ENCODE results near the gene STARD3.

Gene STARD3

DNA sequence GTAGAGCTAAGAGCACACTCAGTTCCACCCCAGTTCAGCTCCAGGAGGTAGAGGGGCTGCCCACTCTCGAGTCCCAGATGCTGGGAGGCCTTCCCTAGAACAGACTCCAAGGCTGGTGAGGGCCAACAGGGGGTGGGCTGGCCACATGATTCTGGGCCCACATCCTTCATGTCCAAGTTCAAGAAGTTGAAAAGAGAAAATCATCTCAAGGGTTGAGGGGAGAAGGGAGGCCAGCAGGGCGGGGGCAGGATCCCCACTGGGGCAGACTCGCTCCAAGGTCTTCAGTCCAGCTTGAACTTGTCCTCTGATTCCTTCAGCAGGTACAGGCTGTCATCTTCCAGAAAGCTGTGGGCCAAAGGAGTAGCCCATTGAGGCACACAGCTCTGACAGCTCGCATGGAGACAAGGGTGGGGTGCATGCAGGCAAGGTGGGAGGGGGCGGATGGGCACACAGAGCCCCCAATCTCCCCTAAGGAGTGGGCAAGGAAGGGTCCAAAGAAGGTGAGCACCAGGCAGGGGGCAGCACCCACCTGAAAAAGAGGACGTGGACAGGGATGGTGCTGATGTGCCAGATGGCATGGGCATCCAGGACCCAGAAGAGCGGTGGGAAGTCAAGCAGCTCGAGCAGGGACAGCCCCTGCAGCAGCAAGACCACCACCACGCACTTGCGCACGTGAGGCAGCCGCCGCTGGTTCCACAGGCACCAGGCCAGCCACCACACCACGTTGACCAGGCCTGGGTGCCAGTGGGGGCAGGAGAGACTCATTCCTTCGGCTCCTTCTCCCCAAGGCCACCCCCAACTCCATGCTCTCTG lies 35.8 kb downstream of the STARD3 start:
- no peak for DNase-seq (ENCODE audit: low spot score)

DNA sequence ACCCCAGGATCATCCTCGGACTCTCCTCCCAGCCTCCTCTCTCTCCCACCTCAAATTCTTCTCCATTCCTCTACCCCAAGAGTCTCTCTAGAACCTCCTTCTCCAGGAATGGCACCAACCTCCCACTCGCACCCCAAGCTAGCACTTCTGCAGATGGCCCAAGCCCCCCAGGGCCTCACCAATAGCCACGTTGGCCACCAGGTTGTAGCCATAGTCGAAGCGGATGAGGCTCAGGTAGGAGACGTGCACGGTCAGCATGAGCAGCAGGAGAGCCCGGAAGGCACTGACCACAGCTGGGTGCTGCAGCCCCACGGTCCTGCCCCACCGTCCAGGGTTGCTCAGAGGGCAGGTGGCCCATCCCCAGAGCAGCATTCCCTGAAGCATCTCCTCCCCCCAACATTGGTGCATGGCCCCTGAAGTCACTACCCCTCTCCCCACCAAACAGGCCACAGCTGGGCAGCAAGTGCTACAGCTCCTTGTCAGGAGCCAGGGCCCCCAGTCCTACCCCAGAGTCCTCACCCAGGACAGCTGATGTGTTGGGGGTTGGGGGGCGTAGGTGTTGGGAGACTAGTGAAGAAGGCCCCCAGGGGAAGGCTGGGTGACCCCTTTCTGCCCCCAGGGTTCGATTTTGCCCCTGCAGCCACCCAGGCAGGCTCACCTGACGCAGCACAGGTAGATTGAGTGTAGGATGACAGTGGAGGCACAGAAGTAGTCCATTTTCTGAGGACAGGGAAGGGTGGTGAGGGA lies 36.6 kb downstream of the STARD3 start:
- no peak for DNase-seq (ENCODE audit: low spot score)

DNA sequence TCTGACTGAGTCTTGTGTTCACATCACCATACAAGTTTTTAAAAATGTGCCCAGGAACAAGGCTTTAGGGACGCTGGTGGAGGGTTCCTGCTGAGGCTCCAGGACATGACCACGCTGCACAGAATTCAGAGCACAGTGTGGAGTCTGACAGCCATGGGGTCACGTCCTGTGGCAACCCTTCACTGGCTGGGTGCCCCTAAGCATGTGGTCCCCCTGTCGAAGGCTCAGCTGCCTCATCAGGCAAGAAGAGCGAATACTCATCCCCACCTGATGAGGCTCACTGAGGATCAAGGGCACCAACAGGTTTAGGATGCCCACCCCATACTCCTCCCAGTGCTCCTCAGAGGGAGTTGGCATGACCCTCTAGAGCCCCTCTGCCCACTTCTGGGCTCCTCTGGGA lies 37.2 kb downstream of the STARD3 start:
- no peak for DNase-seq (ENCODE audit: low spot score)

DNA sequence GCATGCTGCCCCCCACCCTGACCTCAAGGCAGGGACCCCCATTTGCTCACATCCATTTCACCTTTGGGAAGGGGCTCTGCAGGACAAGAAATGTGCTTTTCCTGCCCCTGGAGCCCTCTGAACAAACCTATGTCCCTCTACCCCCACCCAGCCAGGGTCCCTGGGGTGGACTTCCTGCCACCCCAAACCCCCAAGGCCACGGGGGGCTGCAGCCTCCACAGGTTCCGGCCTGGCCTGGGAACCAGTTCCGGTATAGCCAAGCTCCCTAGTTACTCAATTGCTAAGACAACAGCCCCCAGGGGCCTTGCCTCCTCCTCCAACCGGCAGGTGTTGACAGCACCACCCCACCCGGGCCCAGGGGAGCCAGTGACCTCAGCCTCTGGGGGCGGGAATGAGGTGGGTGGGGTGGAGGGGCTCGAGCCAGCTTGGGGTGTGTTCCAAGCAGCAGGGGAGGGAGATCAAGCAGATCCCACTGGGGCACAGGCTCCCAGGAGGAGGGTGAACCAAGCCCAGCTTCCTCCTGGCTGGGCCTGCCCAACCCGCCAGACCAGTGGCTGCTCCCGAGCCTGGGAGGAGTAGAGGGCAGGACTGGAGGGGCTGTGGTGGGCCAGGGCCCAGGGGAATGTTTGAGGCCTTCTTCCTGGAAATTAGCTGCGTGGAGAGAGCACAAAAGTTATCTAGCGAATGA lies 37.9 kb downstream of the STARD3 start:
- no peak for DNase-seq (ENCODE audit: low spot score)

DNA sequence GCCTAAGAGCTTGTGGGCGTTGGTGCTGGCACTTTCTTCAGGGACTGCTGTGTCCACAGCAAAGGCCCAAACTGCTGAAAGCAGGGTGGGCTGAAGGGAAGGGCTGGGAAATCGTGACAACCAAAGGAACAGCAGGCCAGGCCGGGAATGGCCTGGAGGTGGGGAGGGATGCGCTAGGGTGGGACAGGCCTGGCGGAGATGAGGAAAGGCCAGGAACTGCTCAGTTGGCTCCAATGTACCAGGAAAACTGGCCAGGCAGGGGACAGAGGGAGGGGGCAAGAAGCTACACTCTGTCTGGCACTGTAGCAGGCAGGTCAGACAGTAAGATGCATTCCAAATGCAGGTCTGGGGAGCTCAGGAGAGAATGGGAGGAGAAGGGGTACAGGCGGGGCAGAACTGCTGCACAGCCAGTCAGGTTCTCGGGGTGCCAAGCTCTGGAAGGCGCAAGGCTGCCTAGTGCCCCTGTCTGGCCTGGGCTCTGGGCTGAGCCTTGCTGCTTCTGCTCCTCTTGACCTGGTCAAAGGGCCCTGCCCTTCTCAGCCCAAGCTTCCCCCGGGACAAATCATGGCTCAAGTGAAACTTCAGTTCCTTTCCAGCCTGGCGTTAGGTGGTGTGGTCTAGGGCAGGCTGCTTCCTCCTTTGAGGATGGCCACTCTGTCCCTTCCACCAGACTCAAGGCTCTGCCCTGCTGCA lies 38.6 kb downstream of the STARD3 start:
- DNase-seq (ENCODE audit: low spot score) = no peak

DNA sequence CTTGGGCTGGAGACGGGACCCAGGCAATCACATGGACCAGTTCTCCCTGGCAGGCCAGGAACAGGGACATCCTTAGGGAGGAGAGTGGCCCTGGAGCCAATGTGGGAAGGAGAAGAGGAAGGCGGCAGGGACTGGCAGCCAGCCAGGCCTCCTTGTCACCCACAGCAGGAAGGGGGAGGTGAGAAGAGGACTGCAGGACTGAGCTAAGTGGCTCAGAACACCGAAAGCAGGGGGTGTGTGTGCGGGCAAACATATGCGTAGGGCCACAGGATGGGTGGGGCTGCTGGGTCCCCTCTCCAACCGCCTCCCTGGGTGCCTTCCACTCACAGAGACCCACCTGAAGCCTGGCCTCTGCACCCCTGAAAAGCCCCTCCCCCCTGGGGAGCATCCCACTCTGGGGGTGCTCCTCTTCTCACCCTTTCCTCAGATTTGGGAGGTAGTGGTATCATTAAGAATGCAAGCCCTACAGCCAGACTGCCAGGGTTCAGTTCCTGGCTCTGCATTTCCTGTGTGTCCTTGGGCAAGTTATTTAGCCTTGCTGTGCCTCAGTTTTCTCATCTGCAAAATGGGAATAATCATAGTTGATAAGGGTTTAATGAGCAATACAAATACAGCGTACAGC lies 39.4 kb downstream of the STARD3 start:
- DNase-seq (ENCODE audit: low spot score) = peak; percentile 50

DNA sequence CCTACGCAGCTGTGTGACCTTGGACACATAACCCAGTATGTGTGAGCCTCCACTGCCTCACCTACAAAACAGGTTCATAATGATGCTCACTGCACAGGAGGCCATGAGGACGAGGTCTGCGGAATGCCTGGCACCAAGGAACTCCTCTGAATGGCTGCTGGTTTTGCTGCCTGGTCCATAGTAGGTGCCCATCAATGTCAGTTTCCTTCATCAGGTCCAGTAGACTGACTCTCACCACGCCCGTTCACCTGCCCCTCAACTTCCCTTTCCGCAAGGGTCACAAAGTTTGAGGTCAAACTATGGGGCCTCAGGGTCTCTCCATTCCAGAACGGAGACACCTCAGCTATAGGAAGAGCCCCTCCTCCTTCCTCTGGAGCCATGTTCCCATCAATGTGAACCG lies 40.1 kb downstream of the STARD3 start:
- DNase-seq (ENCODE audit: low spot score) = no peak

DNA sequence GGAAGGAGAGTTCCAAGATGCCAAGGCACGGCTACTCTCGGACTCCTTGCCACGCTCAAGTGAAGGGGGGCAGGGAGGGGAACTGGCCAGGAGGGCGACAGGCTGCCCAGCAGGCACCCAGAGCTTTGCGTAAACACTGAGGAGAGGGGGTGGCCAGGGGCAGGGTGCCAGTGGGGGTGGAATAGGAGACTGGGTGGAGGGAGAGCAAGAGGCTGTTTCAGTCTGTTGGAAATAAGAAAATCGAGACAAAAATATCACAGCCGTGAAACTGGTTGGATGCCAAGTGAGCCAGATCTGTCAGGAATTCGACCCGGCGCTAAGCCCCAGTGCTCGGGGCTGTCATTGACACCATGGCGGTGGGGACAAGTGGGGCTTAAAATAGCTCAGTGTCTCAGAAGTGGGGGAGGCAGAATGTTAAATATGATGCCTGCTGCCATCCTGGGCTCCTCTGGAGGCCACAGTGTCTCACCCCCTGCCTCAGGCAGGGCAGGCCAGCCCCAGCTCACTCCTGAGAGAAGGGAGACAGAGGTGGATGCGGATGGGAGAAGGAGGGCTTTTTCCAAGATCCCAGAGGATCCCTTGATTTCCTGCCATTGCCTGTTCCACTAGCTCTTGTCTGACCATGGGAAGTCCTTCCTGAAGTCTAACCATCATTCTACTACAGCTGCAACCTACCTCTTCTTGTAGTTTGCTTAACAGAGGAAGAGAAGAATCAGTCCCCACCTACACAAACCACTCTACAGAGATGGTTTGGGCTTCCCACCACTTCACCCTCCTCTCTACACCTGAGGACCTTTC lies 40.8 kb downstream of the STARD3 start:
- no peak for DNase-seq (ENCODE audit: low spot score)

DNA sequence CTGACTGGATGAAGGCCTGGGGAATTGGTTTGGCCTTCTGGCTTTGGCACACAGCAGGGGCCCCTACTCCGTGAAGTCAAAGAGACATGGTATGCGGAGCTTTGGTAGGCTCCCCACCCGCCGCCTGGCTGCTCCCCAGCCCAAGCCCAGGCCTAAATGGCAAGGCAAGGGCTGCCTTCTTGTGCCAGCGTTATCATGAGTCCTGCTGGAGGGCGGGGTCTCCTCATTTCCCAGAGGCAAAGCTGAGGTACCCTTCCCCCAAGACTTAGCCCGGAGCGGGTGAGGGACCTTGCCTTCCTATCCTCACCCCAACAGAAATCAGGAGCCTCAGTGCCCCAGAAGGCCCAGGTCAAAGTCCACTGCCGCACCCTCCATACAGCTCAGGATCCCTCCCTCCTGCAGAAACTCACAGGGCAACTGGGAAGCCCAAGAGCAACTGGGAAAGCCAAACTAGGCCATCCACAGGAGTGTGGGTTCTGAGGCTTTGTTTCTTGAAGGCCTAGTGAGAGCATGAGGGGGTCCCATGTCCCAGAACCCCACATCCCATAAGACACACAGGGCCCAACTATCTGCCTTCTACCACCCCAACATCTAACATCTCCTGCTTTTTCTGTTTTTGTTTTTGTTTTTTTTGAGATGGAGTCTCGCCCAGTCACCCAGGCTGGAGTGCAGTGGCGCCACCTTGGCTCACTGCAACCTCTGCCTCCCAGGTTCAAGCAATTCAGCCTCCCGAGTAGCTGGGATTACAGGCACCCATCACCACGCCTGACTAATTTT lies 41.6 kb downstream of the STARD3 start:
- DNase-seq (ENCODE audit: low spot score) = no peak

DNA sequence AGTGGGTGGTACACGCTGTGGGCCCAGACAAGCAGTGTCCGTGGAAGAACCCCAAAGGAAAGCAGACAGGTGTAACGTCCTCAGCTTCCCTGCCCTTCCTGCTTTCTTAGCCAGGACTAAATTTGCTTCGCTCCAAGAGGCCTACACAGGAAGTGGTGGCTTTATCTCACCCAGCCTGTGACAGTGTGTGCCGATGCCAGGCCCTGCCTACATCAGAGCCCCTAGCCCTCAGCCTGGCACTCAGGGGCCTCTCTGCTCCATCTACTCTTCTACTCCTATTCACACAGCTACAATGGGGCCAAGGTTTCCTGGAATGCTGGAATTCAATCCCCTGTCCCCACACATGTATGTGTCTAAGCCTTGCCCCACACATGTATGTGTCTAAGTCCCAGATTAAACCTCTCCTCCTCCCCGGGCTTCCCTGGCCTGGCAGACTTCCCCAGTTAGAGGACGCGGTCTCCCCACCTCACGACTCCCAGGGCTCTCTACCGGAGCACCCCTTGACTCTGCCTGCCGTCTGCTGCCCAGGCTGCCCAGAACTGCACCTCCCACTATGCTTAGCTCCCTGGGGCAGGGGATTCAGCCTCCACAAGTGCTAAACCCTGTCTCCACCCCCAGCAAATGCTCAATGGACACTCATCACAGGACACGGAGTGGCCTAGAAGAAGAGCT lies 42.7 kb downstream of the STARD3 start:
- DNase-seq (ENCODE audit: low spot score) = no peak

DNA sequence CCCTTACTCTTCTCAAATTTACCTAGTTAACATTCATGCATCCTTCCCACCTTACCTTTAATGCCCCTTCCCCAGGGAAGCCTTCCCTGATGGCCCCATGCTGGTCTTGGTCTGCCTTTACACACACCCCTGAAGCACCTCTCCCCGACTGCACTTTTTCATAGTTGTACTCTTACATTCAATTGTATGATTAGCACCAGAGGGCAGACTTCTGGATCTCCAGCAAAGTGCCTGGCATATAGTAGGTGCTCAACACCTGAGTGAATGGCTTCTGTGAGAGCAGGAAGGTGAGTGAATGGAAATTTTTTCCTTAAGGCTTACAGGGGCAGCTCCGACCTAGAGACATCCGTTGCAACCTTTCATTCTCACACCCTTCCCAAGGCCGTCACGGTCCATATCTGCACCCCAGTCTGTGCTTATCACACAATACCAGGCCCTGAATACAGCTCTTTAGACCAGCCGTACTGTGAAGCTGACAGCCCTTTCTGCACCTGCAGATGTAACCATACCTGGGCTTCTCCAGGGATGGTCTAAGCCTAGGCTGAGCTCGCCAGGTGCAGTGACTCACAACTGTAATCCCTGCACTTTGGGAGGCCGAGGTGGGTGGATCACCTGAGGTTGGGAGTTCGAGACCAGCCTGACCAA lies 46.5 kb downstream of the STARD3 start:
- DNase-seq (ENCODE audit: low spot score) = no peak

DNA sequence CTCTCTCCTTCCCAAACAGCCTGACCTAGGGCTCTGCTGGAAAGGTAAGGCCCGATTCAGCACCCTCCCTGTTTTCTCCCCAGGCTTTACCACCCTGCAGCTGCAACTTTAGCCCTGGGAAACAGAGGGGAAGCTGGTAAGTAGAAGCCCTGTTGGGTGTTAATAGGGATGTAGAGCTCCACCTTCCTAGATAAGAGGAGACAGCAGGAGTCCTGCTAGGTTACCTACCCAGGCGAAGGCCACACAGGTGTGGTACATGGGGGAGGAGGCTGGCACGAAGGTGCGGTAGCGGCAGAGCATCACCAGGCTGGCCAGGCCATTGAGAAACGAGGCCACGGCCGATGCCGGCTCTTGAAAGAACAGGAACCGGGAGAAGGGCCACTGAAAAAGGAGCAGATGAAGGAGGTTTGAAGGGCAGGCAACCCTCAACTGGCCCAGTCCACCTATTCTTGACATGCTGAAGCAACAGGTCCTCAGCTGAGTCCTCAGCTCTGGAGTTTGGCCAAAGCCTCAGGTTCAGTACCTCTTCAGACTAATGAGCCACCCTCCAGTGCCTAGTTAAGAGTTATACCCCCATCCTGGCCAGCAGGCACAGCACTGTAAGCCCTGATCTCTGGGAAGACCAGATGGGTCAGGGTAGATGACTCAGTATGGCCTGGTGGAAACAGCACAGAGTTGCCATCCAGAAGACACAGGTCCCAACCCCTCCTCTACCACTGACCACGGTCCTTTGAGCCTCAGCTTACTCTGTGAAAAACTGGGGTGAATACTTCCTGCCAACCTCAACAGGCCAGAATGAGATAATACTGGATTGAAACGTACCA lies 47.6 kb downstream of the STARD3 start:
- no peak for DNase-seq (ENCODE audit: low spot score)

DNA sequence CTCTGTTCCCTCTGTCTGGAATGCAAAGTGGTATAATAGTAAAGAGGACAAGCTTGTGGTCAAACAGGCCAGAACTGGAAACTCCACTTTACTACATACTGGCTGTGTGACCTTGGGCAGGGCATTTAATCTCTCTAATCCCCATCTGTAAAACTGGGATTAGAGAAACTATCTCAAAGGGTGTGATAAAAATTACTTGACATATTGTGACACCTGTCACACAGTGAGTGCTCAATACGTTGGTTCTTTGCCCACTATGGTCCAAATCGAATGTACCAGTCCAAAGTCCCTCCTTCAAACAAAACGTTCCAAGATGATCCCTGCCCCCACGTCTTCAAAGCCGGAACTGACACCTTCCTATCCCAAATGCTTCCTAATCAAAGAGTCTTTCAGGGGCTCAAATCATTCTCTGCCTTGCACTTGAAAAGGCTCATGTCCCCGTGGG lies 50.2 kb downstream of the STARD3 start:
- no peak for DNase-seq (ENCODE audit: low spot score)

DNA sequence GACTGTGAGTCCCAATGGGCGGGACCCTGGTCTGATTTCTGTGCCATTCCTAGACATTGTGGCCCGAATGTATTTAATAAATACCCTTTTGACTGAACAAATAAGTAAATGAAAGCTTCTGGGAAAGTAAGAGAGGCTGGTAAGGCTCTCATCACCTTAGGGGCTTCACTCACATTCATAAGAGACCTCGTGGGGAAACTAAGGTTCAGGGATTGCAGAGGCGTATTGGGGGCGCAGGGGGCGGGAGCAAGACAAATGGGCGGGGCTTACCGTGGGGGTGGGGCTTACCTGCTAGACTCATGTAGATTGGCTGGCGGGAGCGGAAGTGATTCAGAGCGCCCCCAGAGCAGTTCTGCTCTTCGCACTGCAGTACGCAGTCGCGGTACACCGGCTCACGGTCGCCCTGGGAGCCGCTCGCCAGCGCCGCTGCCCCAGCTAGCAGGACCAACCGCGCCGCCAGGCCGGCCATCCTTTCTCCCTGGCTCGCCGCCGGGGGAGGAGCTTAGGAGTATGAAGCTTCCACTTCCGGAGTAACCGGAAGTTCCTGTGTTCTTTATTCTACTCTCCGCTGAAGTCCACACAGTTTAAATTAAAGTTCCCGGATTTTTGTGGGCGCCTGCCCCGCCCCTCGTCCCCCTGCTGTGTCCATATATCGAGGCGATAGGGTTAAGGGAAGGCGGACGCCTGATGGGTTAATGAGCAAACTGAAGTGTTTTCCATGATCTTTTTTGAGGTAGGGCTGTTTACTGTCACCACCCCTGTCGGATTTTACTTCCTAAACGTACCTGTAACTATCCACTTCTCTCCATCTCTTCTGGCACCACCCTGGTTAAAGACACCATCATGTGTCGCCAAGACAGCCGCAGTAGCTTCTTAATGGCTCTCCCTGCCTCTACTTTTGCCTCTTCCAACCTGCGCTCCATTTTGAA lies 50.9 kb downstream of the STARD3 start, which contains the start of gene PGAP3:
PGAP3 (minus strand) TSS at position 512 of the 929 bp plus-strand sequence; CDS start at position 469, 43 bp downstream.
- peak; percentile 84 for DNase-seq (ENCODE audit: low spot score)

DNA sequence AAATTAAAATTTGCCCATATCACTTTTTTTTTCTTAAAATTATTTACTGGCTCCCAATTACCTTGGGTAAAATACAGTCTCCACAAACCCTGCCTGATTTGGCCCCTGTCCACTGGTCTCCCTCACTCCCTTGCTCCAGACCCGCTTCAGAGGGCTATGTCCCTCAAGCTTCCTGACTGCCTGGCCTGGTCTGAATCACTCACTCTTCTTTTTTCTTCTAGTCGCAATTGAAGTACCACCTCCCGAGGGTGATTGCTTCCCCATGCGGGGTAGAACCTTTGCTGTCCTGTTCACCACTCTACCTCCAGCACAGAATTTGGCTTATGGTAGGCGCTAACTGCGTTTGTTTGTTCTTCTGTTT lies 51.5 kb downstream of the STARD3 start:
- no peak for DNase-seq (ENCODE audit: low spot score)

DNA sequence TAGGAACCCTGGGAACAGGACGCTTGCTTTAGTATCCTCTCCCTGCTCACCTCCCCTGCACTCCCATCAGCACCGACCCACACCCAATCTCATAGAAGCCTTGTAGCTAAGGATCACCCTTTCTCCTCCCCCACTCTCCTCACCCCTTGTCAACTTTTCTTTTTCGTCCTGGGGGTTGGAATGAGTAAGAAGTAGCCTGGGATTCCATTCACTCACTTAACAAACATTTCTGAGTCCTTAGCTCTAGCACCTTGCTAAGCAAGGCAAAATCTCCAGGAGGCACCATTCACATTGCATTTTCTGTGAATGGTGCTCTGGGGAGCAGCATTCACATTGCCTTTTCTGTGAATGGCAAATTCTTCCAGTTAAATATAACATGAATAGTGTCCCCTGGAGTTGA lies 52.0 kb downstream of the STARD3 start:
- no peak for DNase-seq (ENCODE audit: low spot score)

DNA sequence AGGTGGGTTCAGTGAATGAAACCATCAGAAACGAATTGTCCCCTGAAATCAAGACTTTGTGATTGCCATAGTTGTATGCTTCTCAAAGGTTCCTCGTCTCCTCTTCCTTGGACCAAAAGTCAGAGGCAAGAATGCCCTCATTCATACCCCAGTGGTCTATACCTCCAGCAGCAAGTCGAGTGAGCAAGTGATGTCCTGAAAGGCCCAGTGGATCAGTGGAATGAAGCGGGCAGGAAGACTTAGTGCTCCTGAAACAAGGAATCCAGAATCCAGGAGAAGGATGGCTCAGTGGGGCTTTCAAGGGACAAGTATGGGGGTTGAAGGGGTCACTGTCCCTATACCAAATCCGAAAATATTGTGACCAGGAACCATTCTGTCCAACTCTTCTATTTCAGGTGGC lies 57.6 kb downstream of the STARD3 start:
- no peak for DNase-seq (ENCODE audit: low spot score)
